HG02763 (cell line): ENCODE measurements around the gene SEMA3F.

Experiments used
- ATAC-seq: cut with Tn5 transposase; IDR thresholded peaks from one replicate; pipeline ENCODE4 v1.9.1; 2021; ENCODE audit warnings: mild to moderate bottlenecking, moderate library complexity; ENCODE audit not compliant: unreplicated experiment

Gene SEMA3F

GRCh38 chr3:50190936-50191660 lies 36.0 kb downstream of the SEMA3F start, which contains the start of gene GNAT1:
Gene GNAT1, plus strand, starts transcription at chr3:50191610. Its CDS starts 116 bp downstream, at chr3:50191726.
- no peak for ATAC-seq

- no peak for ATAC-seq
These were observed 37.0 kb downstream of the SEMA3F start for GRCh38 chr3:50192124-50192523.

- ATAC-seq, result no peak
These were observed 37.6 kb downstream of the SEMA3F start for GRCh38 chr3:50192689-50193141.

DNA sequence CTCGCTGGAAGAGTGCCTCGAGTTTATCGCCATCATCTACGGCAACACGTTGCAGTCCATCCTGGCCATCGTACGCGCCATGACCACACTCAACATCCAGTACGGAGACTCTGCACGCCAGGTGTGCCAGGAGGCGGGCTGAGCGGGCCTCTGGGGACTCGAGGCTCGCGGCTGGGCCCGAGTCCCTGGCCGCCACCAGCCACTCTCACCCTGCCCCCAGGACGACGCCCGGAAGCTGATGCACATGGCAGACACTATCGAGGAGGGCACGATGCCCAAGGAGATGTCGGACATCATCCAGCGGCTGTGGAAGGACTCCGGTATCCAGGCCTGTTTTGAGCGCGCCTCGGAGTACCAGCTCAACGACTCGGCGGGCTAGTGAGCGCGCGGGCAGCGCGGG lies 38.2 kb downstream of the SEMA3F start:
- no peak for ATAC-seq

GRCh38 chr3:50193746-50194127 lies 38.6 kb downstream of the SEMA3F start:
- ATAC-seq, result no peak

GRCh38 chr3:50194128-50194902 lies 39.2 kb downstream of the SEMA3F start:
- ATAC-seq, result no peak

DNA sequence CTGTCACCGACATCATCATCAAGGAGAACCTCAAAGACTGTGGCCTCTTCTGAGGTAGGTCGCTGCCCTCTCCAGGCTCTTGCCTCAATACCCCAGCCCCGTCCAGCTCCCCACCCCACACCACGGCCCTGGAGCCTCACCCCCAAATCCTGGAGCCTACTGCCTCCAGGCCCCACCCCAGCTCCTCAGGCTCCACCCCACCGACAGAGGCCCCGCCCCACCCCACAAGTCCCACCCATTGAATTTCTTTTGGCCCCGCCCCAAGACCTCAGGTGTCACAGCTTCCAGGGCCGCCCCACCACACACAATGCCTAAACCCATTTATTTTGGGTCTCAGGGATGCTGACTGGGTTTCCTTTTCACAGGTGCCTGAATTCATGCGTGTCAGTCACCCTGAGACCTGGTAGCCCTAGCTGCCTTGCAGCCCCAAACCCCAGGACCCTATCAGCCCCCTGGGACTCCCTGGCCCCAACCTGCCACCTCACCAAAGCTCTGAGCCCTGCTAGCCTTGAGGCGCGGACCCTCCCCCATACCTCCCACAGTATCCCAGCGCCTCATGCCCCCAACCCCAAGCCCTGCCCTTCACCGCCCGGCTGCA lies 39.9 kb downstream of the SEMA3F start:
- no peak for ATAC-seq

- no peak for ATAC-seq
These were observed 40.6 kb downstream of the SEMA3F start for GRCh38 chr3:50195501-50196252.

DNA sequence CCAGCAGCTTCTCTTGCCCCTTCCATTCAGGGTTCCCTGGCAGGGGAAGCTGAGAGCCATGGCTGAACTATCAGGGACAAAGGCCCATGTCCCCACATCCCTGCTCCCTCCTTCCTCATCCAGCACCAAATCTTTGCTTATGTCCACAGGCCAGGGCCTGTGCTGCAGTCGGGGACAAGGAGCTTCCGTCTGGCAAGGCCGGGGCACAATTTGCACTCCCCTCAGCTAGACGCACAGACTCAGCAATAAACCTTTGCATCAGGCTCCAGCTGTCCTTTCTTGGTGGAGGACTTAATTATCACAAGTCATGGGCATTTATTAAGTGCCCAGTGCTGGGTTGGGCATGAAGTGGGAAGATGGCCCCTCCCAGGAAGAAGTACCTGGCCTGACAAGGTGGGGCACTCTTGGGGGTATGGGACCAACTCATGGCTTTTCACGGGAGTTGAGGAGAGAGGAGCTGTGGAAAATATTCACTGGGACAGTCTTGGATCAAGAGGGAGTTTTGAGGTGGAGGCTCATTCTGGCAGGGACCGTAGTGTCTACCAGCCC lies 41.2 kb downstream of the SEMA3F start:
- ATAC-seq, result no peak

DNA sequence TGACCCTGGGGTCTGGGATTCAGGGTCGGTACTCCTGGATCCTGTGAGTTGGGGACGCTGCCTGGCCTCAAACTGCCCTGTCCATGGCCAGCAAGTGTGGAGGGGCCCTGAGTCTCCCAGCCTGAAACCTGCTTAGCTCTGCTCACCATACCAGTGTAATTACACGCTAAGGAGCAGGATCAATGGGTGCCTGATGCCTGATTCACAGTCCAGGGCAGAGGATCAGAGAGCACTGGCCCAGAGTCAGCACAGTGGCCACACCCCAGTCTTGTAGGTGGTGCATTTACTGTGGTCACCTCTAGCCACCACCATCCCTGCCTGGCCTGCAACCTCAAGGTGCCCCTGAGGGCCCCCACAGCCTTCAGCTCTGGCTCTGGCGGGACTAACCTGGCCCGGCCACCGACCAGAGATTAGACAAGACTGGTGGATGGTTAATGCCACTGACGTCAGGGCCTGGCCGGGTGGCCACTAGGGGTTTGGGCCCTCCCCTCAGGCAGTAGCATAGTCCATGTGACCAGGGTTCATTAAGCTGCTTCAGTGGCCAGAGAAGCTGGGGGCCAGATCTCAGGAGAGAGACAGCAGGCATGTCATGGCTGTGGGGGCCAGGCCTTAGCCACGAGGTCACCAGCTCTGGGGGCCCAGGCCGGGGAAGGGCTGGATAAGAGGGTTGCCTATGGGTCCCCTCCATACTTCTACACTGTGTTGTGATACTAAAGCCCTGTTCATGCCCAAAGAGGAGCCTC lies 46.6 kb downstream of the SEMA3F start:
- no peak for ATAC-seq

- ATAC-seq, result no peak
These were observed 47.4 kb downstream of the SEMA3F start for GRCh38 chr3:50202353-50203112.

DNA sequence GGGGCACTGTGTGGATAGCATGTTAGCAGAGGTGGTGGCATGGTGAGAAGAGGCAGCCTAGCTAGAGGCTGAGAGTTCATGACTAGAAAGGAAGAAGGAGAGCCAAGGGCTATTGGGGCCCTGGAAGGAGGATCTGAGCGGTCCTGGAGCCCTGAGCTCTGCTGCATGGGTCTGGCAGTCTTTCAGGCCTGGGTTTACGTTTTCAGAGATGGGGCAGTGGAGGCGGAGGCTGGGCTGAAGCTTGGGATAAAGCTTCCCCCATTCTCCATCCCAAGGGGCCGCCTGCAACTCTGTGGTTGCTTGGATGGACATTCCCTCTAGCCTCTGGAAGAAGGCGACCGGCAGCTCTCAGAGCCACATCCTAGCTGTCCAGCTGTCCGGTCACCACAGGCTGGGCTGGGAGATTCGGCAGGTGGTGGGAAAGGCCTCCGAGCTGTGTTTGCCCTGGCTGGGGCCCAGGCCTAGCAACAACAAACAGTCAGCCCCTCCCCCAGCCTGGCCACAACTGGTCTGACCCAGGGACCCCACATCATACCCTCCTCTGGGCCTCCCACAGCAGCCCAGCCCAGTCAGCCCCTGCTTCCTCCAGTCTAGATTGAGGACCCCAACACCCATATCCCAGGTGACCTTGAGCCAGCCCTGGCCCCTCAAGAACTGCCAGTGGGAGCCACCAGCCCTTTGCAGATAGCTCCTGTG lies 48.1 kb downstream of the SEMA3F start:
- no peak for ATAC-seq

GRCh38 chr3:50203809-50204803 lies 49.0 kb downstream of the SEMA3F start:
- no peak for ATAC-seq

DNA sequence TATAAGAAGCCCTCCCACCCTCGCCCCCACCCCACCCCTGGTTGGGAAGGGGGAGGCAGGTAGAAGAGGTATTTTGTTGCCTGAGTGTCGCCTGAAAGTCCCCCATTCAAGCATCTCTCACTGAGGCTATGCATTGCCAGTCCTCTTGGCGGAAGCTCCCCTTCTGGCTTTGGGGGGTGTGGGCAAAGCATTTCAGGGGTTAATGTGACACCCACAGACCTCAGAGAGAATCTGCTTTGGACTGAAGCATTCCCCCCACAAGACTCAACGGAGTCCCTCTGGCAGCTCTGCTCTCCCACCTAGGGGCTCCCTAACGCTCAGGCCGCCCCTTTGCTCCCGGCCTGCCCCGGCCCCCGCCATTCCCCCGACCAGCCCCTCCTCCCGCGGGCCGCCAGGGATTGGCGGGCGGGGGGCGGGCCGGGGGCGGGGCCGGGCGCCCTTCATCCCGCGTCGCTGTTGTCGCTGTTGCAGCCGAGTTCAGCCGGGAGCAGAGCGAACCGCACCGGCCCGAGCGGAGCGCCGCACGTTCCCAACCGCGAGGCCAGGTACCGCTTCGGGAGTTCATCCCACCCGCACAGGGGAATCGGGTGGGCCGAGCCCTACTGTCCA lies 49.8 kb downstream of the SEMA3F start, which contains the start of gene SLC38A3:
Gene SLC38A3, plus strand, starts transcription at position 468 of the 609 bp plus-strand sequence. CDS start 8,929 bp downstream, outside the sequence.
- no peak for ATAC-seq

DNA sequence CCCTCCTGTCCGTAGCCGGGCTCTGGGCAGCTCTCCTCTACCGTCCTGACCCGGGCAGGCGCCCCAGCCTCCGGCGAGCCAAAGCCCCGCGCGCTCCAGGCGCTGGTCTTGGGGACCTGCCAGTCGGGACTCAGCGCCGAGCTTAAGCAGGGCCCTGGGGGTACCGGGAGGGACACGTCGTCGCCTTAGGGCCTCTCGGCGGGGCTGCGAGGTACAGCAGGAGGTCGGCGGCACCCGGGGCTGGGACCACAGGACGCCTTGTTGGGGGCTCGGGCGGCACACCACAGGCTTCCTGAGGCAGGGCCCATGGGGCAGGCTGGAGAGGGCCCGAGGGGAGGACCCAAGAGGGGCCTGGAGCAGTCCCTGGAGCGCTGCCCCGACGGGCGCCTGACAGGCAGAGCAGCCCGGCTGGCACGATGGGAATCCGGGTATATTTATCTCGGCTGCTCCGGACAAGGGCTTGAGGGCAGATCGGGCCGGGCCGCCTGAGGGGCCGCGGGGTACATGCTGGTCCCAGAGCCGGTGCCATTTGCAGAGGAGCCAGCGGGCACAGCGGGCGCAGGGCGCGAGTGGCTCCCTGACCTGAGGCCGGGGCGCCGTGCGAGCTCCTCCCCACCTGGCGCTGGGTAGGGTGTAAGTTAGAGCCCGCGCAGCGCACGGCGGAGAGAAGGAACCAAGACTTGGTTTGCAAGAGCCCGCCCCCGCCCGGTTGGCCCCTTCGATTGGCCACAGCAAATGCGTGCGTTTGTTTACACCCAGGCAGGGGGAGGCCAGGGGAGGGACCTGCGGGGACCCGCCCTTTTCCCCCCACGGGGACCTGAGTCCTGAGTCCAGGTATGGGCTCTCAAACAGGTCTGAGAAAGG lies 50.5 kb downstream of the SEMA3F start:
- no peak for ATAC-seq
